Measurements from ENCODE around the gene RGP1.

DNA sequence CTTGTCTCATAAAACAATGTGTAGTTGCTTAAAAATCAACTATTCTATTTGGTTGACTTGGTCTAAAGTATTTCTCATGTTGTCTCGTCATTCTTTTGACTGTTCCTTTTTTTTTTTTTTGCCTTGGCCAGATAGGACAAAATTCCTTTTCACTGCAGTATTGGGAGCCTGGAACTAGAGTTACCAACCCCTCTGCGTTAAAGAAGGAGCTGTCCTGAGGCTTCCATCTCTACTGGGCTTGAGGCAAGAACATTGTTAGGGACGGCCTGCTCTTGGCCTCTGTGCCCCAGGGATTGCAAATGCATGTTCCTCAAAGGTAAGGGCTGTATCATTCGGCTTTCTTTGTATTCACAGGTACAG, 40.9 kb downstream of the RGP1 start:
- TF ChIP-seq, protein P1, sequence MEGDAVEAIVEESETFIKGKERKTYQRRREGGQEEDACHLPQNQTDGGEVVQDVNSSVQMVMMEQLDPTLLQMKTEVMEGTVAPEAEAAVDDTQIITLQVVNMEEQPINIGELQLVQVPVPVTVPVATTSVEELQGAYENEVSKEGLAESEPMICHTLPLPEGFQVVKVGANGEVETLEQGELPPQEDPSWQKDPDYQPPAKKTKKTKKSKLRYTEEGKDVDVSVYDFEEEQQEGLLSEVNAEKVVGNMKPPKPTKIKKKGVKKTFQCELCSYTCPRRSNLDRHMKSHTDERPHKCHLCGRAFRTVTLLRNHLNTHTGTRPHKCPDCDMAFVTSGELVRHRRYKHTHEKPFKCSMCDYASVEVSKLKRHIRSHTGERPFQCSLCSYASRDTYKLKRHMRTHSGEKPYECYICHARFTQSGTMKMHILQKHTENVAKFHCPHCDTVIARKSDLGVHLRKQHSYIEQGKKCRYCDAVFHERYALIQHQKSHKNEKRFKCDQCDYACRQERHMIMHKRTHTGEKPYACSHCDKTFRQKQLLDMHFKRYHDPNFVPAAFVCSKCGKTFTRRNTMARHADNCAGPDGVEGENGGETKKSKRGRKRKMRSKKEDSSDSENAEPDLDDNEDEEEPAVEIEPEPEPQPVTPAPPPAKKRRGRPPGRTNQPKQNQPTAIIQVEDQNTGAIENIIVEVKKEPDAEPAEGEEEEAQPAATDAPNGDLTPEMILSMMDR (conservative IDR thresholded peaks at IDR 0.05; ENCODE audit: low read depth, low read length) = no peak
- TF ChIP-seq EZH2phosphoT487 (IDR thresholded peaks at IDR 0.05; ENCODE audit: borderline replicate concordance, low read length) = no peak

All from PC-3 (cell line).